HG03378 (cell line): ENCODE results near the gene BTN3A1.
"Not testable (repeated sequence)": the region's sequence is repeated elsewhere in the genome, so short reads cannot be mapped to it uniquely, and the experiment has no call there.

Experiments
- ATAC-seq: cut with Tn5 transposase; IDR thresholded peaks from one replicate; pipeline ENCODE4 v1.9.1; 2021; ENCODE audit warnings: mild to moderate bottlenecking, moderate library complexity; ENCODE audit not compliant: unreplicated experiment

The BTN3A1 gene

DNA sequence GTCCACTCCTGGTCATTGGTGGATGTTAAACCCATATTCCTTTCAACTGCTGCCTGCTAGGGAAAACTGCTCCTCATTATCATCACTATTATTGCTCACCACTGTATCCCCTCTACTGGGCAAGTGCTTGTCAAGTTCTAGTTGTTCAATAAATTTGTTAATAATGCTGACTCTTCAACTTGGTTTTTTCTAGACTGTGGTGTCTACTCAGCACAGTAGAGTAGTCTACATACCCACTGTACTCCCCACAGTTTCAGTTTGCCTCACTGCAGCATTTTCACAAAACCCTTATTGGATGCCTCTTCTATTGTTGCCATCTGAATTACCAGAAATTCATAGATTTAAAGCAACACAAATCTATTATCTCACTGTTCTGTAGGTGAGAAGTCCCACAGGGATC, 23.9 kb upstream of the BTN3A1 start:
- not testable (repeated sequence) for ATAC-seq

DNA sequence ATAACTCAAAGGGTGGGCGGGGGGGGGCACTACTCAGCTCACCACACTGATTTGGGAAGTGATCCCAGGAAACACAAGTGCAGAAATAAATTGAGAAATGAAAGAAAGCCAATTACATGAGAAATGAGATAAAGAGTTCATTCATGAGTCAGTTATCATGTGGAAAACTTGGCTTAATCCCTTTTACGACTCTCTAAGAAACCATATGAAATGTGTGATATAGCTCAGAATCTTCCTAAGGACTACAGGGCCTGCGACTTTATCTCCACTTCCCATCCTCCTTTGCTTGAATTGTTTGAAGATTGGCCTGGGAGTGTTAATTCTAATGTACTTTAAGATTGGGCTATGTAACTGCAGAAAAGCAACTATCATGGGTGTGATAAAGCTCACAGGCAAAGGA, 22.8 kb upstream of the BTN3A1 start:
- no peak for ATAC-seq

DNA sequence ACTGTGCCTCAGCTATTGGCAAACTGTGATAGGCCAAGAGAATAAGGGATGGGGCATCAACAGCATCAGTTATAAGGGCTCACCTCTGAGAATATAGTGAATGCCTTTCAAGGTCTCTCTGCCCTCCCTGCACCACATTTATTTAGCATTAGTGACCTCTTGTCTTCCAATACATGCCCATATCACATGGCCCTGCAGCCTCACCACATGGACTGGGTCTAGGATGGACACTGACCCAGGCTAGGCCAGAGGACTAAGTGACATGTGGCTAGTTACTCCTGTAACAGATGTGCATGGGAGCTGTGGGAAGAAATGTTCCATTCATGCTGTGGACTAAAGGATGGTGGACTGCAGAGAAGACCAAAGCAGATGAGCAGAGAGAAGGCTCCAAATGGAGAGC, 22.3 kb upstream of the BTN3A1 start:
- ATAC-seq, result no peak

DNA sequence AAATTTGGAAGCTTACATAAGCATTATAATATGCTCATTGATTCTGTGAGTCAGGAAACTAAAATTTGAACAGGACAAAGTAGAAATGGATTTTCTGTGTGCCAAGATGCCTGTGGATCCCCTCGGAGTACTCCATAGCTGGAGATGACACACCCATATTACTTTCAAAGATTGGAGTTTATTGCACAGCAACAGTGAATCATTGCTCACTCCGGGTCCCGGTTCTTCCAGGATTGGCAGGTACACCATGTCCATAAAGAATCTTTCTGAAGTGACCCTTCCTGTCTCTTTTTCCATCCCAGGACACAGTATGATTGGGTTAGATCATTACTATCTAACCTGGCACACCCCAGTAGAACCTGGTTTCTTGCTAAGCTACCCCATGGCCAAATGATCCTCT, 21.8 kb upstream of the BTN3A1 start:
- ATAC-seq, result no peak

GRCh38 chr6:26382121-26382520, 20.0 kb upstream of the BTN3A1 start:
- ATAC-seq, result no peak

- no peak for ATAC-seq
These were observed 18.3 kb upstream of the BTN3A1 start for GRCh38 chr6:26383624-26384417.

- ATAC-seq, result no peak
These were observed 16.3 kb upstream of the BTN3A1 start for GRCh38 chr6:26385734-26386125.

DNA sequence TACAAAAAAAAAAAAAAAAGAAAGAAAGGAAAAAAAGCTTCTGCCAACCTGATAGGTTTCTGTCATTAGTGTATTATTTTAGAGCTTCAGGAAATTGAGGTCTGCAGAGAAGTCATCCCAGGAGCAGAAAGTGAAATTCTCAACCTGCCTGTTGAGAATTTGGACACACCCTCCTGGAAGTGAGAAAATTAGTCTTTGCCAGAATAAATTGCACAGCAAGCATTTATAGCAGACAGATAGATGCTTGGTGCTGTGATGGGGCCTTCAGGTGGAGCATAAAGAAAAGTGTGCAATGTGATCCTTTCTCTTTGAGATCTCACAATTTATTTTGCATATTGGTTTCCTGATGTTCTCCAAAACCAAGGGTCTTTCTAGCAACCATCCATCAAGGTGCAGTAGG, 14.5 kb upstream of the BTN3A1 start:
- no peak for ATAC-seq

DNA sequence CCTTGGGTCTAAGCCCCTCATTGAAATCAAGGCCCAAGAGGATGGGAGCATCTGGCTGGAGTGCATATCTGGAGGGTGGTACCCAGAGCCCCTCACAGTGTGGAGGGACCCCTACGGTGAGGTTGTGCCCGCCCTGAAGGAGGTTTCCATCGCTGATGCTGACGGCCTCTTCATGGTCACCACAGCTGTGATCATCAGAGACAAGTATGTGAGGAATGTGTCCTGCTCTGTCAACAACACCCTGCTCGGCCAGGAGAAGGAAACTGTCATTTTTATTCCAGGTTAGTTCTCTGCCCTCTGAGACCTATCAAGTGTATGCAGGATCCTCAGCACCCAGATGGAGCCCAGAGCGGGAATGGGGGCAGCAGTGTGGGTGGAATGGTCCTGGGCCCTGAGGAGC, 14.1 kb upstream of the BTN3A1 start:
- no peak for ATAC-seq

DNA sequence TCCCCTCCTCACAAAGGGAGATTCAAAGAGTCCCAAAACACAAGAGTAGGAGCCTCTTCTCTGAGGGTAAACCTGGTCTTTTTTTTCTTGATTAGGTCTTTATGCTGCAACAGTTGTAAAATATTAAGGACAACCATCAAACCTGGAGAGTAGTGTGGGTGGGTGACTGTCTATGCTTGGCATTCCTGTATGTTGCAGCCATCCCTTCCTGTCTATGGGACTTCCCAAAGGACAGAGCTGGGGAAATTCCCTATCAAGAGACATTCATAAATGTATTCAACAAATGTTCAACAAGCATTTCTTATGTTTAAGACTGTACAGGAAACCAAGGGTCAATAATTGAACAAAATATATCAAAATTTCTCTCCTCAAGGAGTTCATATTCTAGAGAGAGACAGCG, 13.6 kb upstream of the BTN3A1 start:
- no peak for ATAC-seq

- no peak for ATAC-seq
These were observed 12.7 kb upstream of the BTN3A1 start for GRCh38 chr6:26389349-26389894.

DNA sequence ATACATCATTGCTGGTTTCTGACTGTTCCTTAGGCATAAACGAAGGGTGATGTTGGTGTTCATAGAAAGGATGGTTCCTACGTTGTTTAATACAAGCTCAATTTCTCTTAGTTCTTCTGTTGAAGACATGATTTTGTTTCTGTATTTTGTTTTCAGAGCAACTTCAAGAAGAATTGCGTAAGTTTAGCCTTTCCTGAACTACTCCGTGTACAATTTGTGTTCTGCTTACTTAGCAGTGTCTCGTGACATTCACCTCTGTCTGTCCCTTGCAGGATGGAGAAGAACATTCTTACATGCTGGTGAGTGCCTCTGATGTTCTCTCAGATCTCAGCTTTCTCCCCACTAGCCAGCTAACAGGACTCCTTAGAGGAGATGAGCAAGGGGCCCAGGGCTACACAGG, 11.5 kb upstream of the BTN3A1 start:
- no peak for ATAC-seq

DNA sequence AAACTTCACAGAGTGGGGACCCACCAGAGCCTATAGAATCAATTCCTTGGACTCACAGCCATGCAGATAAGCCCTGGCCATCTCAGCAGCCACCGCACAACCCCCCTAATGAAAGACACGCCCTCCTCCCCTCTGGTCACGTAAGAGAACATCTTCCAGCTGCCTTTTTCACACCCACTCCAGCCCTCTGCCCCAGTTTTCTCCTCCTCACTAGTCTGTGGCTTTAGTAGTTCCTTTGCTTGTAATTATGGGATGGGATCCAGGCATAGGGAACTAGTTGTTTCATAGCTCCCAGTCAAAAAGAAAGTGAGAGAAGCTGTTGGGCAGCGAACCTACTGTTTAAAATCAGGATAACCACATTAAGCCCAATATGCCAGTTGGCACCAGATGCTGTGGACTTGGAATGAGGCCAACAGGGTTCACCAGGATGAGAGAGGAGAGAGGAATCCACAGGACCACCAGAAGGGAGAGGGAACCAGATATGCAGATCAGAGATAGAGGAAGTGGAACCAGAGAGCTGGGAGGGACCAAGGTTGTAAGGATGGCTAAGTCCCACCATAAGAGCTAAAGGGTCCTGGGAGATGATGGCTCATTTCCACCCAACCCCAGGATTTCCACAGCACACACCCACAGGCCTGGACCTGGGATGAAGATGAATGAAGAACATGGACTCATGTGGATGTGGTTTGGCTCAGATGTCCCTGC, 9.0 kb upstream of the BTN3A1 start:
- no peak for ATAC-seq

- ATAC-seq, result no peak
These were observed 7.8 kb upstream of the BTN3A1 start for GRCh38 chr6:26394289-26394688.

DNA sequence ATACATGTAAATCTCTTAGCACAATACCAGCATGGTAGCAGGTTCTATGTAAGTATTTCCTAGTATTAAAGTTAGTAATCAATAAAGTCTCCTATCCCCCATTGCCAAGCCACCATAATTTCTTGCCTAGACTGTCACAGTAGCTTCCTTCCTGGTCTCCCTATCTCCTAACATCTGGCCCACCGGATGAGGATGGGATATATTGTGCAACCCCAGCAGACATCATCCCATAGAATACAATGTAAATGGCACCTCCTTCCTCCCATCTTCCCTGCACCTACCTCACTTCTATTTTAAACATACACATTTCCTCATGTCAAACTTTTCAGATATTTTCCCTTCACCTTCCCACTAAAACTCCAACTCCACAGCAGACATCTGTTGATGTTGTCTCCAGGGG, 3.5 kb upstream of the BTN3A1 start:
- ATAC-seq, result no peak

GRCh38 chr6:26400626-26401025, 1.4 kb upstream of the BTN3A1 start:
- ATAC-seq, result no peak

DNA sequence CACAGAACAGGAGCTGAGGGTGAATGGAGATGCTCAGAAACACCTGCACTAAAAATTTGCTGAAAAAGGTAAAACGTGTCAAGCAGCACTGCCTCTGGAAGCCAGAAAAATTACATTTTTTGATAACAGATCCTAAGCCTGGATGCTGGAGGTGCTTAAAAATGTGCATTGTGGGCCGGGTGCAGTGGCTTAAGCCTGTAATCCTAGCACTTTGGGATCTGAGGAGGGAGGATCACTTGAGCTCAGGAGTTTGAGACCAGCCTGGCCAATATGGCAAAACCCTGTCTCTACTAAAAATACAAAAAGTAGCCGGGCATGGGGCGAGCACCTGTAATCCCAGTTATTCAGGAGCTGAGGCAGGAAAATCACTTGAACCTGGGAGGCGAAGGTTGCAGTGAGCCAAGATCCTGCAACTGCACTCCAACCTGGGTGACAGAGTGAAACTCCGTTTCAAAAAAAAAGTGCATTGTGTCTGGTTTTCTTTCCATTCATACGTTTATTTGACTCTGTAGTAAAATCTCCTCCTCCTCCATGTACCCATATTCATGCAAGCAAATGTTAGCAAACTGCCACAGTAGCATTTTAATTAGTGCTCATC, 587 bp upstream of the BTN3A1 start:
- ATAC-seq, result no peak

DNA sequence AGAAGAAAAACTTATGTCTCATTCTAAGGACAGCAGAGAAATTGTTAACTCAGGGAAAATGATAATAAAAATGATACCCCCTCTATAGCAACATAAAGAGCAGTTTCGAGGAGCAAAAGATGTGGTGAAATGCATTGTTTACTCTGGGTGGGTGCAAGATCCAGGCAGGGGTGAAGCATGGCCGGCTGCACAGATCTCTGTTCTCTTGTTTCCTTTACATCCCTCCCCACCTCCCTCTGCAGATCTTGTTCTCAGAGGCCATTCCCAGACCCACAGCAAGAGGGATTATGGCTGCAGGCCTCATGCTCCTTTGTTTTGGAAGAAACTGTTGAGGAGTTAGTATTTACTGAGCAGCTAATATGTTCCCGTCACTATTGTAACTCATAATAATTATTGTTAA, 1.8 kb downstream of the BTN3A1 start:
- no peak for ATAC-seq

DNA sequence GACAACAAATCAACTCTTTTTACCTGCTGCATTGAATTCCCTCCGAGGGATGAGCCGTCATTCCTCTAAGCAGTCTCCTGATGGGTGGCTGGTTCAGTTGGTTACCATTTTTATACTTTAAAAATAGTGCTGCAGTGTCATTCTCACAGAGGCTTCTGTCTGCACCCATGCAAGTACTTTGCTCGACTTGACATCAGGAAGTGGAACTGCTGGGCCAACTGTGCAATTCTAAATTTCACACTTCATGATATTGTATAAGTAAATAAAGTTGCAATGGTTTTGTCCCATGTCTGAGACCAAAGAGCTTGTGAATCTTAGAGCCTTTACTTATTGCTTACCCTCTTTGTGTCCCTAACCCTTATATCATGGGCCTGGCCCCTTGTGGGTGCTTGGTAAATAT, 2.5 kb downstream of the BTN3A1 start:
- no peak for ATAC-seq

DNA sequence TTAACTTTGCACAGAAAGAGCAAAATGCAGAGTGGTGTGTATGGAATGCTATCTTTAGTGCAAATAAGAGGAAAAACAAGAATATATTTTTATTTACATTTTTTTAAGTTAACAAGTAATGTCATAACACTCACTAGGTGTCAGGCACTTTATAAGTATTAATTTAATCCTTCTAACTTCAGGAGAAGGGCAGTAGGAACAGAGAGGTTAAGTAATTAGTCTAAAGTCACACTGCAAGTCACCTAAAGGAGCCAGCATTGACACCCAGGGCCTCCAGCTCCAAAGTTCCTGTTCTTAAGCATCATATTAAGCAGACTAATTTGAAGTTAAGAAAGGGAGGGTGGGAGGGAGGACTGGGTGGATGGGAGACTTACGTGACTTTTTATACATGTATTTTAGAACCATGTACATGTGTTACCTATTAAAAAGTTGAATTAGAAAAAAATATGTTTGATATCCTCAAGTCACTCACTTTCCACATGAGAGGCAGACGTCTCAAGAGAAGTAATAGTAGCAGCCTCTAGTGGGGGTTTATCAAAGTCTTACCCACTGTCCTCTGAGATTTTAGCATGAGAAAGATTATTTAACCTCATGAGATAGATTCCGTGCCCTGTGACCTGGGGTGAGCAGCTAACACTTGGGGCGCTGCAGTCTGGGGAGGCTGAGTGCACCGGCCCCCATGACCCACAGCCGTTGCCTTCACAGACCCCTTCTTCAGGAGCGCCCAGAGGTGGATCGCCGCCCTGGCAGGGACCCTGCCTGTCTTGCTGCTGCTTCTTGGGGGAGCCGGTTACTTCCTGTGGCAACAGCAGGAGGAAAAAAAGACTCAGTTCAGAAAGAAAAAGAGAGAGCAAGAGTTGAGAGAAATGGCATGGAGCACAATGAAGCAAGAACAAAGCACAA, 7.0 kb downstream of the BTN3A1 start:
- no peak for ATAC-seq

DNA sequence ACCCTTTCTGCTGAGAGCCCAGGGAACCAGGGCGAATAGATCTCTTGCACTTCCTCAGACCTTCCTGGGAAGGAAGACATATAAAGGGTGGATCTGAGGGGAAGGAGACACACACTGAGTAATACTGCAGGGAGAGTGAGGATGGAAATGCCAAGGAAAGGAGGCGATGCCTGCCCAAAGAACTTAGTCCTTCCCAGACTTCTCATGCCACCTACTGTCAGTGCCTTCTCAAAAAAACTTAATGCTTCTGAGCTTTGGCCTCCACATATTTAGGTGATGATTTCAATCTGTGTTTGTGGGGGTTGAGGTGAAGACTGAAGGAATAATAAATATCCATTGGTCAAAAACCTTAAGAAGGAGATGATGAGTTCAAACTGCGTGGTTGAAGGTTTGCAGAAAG, 9.7 kb downstream of the BTN3A1 start:
- ATAC-seq, result no peak
